ENCODE data around the gene TRAM2. TPM values are rescaled to one million over a fixed set of nuclear protein-coding genes. Genes with fewer than 3 reads are reported as not detected.

The TRAM2 gene
- total and polyA plus RNA-seq, 2 of the 13 experiments (the other 11 are each of a cell fraction or from before 2014, with no cell fraction given): 49.1 to 72.5 TPM

DNA sequence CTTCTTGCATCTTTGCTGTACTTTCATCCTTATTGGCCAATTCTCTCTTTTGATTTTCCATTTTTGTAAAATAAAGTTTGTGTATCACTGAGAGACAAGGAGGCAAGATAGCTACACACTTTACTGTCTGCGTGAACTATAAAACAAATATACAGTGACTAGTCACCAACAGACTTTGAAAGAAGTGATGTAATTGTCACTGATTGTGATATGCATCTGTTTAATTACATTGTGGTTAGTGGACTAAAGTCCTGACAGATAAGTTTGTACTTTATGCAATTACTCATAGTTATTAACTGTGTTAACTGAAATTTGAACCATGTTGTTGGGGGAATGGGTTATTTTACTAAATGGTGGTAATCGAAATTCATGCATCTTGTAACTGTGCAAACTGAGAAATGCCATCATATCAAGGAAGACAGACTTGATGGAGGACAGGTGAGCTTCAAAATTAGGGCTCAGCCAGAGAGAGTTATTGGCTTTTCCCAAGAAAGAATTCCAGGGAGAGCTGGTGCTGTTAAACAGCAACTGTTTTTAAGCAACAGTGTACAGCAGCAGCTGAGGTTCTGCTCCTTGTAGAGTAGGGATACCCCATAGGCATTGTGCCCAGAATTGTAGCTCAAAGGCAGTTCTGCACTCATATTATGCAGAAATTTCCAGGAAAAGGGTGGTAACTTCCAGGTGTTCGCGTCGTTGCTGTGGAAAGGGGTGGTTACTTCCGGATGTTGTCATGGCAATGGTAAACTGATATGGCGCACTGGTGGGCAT lies 93.8 kb downstream of the TRAM2 start:
- no peak overlapping the region for H3K4me2 ChIP-seq (ENCODE audit: low read depth, low read length)
- FAIRE-seq: peak; percentile 62
- WGBS (ENCODE audit: low lambda C conversion rate): 81% methylated on average over 7 of the region's 7 CpGs
- H3K9ac ChIP-seq (ENCODE audit: insufficient read depth, low read depth, low read length): no peak overlapping the region
- no TSS peak for BruUV-seq (replicated peaks)
- H3K9me3 ChIP-seq (ENCODE audit: low read length): no peaks in the 10 kb centered on the region
- no peaks in the 10 kb centered on the region for H3K36me3 ChIP-seq (replicated peaks in 1 of 2; ENCODE audit: control insufficient read depth in 1 of 2, insufficient read depth in 2 of 2, low read length in 2 of 2)
- peaks cover 10% of the 10 kb centered on the region for H3K4me1 ChIP-seq (ENCODE audit: insufficient read depth, low read length)
- no peaks in the 10 kb centered on the region for H4K20me1 ChIP-seq (ENCODE audit: insufficient read depth, low read length)
- ChIA-PET POLR2A (no interaction called here), CTCF (ENCODE audit: low intra/inter-chr PET ratio, low total read pairs) (no interaction called here)
- DNase-seq (ENCODE audit: low spot score): peak; percentile 46
- H3K27me3 ChIP-seq (ENCODE audit: control insufficient read depth in 1 of 2, insufficient read depth in 2 of 2, low read length in 2 of 2): no peaks in the 10 kb centered on the region
- intact Hi-C loops (cut with micrococcal nuclease; ENCODE audit: unreplicated experiment) (no loop called here), in situ Hi-C loops (cut with HindIII; ENCODE audit: extremely low pct_ligation_motif_present, low pct_unique_long_range_greater_than_20kb) (no loop called here)
- H3K4me3 ChIP-seq (replicated peaks in 1 of 3; ENCODE audit: insufficient read depth in 1 of 3, low read depth in 2 of 3, low read length in 3 of 3): no peak overlapping the region
- H3K79me2 ChIP-seq (ENCODE audit: insufficient read depth, low read length): no peaks in the 10 kb centered on the region
- no peak overlapping the region for H3K27ac ChIP-seq (ENCODE audit: extremely low read length, insufficient read depth, low read length)
- TF ChIP-seq, protein P1, sequence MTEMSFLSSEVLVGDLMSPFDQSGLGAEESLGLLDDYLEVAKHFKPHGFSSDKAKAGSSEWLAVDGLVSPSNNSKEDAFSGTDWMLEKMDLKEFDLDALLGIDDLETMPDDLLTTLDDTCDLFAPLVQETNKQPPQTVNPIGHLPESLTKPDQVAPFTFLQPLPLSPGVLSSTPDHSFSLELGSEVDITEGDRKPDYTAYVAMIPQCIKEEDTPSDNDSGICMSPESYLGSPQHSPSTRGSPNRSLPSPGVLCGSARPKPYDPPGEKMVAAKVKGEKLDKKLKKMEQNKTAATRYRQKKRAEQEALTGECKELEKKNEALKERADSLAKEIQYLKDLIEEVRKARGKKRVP (CRISPR knock-in tag; IDR thresholded peaks at IDR 0.05): 0 out of 4 replicates have a peak, but pooled peaks of 1 of the 2 experiments have one; percentile 28
- TF ChIP-seq GATAD2A (CRISPR knock-in tag; IDR thresholded peaks at IDR 0.05) (no peak), ATF7 (IDR thresholded peaks at IDR 0.05) (0 out of 2 replicates have a peak, but pooled peaks have one; percentile 17), ATF7 (CRISPR knock-in tag; IDR thresholded peaks at IDR 0.05) (no peak), HNF4A (CRISPR knock-in tag; IDR thresholded peaks at IDR 0.05) (0 out of 2 replicates have a peak, but pooled peaks have one; percentile 15), HNF4G (IDR thresholded peaks at IDR 0.05; ENCODE audit: borderline replicate concordance, low read depth, low read length) (0 out of 2 replicates have a peak, but pooled peaks have one; percentile 8), HNF4G (CRISPR knock-in tag; IDR thresholded peaks at IDR 0.05; ENCODE audit: borderline replicate concordance, low read depth) (no peak), CREB1 (IDR thresholded peaks at IDR 0.05) (peak; percentile 40; the same call in 1 of the 2 replicates), CREB1 (CRISPR knock-in tag; IDR thresholded peaks at IDR 0.05) (no peak), U2AF2 (IDR thresholded peaks at IDR 0.05; ENCODE audit: low read depth, low read length) (no peak)
- H2AFZ ChIP-seq (ENCODE audit: low read length): no peak overlapping the region
- peak; percentile 56 for ATAC-seq

All from HepG2 (cell line).